NCI-H510A (cell line): ENCODE data around the gene CLIC2.

Experiments
- DNase-seq: peaks from one replicate; lab custom pipeline; 2025; lab: John Stamatoyannopoulos, UW

CLIC2 gene

GRCh38 chrX:155262970-155263754 lies 71.3 kb downstream of the CLIC2 start:
- no peak for DNase-seq

GRCh38 chrX:155259752-155260151 lies 74.7 kb downstream of the CLIC2 start:
- DNase-seq: no peak

- DNase-seq: no peak
Observed at GRCh38 chrX:155251391-155251790, 83.0 kb downstream of the CLIC2 start.

GRCh38 chrX:155247497-155247896 lies 86.9 kb downstream of the CLIC2 start:
- no peak for DNase-seq

GRCh38 chrX:155246748-155247147 lies 87.7 kb downstream of the CLIC2 start:
- no peak for DNase-seq

GRCh38 chrX:155242300-155242699 lies 92.1 kb downstream of the CLIC2 start:
- no peak for DNase-seq

- no peak for DNase-seq
Observed at GRCh38 chrX:155237719-155238118, 96.7 kb downstream of the CLIC2 start.

- no peak for DNase-seq
Observed at GRCh38 chrX:155235891-155236290, 98.5 kb downstream of the CLIC2 start.

GRCh38 chrX:155231163-155231562 lies 103.3 kb downstream of the CLIC2 start:
- no peak for DNase-seq
